K562 (cell line): ENCODE data around the gene NFS1. TPM values are rescaled to one million over a fixed set of nuclear protein-coding genes. Genes with fewer than 3 reads are reported as not detected.

Experiments
- AFF1 ChIP-seq, 2 experiments: fragments of 450-650 bp; IDR thresholded peaks; 2 replicates each; pipeline ENCODE4 v1.6.1; 2018; ENCODE audit warnings: mild to moderate bottlenecking in 2 of 2, low read depth in 1 of 2; ENCODE audit not compliant: partially characterized antibody in 2 of 2
- CSDE1 ChIP-seq, 2 experiments: fragments of 450-650 bp; IDR thresholded peaks; 2 replicates each; pipeline ENCODE4 v1.6.1; 2016; ENCODE audit warnings: mild to moderate bottlenecking in 1 of 2
- KDM1A ChIP-seq, 2 experiments: fragments of 450-650 bp; IDR thresholded peaks; 2 replicates each; pipeline ENCODE4 v1.6.1; 2016; ENCODE audit warnings: mild to moderate bottlenecking in 2 of 2
- MYBL2 ChIP-seq, 2 experiments: fragments of 450-650 bp in 1 of 2; sonication (generic) in 1 of 2; formaldehyde crosslinking in 1 of 2; IDR thresholded peaks; 2 replicates each; pipeline versions ENCODE4 v1.6.1 to v1.8.1; 2017 to 2022; ENCODE audit warnings: borderline replicate concordance in 1 of 2, inconsistent platforms in 1 of 2, low read depth in 1 of 2, mild to moderate bottlenecking in 1 of 2, missing genetic modification reagents in 1 of 2, moderate library complexity in 1 of 2
- THAP12 ChIP-seq: fragments of 250-450 bp; sonication (Bioruptor Pico); IDR thresholded peaks from 2 replicates; pipeline ENCODE4 v1.9.0; 2021; ENCODE audit warnings: mild to moderate bottlenecking, inconsistent platforms
- ZFP36 ChIP-seq: fragments of 150-350 bp; IDR thresholded peaks from 2 replicates; pipeline ENCODE4 v1.6.1; 2018; ENCODE audit warnings: low read length, low read depth; ENCODE audit not compliant: partially characterized antibody
- ZNF280A ChIP-seq: fragments of 450-650 bp; IDR thresholded peaks from 2 replicates; pipeline ENCODE4 v1.6.1; 2018; ENCODE audit warnings: mild to moderate bottlenecking, low read depth; ENCODE audit not compliant: partially characterized antibody
- ZNF830 ChIP-seq: fragments of 250-450 bp; sonication (Bioruptor Pico); IDR thresholded peaks from 2 replicates; pipeline ENCODE4 v1.5.0; 2021; ENCODE audit warnings: mild to moderate bottlenecking
- polyA plus RNA-seq, 8 experiments: library from polyadenylated mRNA; depleted of rRNA in 4 of 8; stranded (reverse) in 5 of 8; unstranded in 3 of 8; fragments of >200 nt; fragmentation: Nextera tagmentation in 2 of 8; fragmentation: Illumina TruSeq in 1 of 8; extraction: Ambion mirVana in 2 of 8; extraction: Trizol in 1 of 8; gene quantifications; 2 replicates each; pipeline versions ENCODE4 v1.2.1 to v1.2.3, GENCODE V29; 2011 to 2014; ENCODE audit warnings: inconsistent platforms in 1 of 8, missing spikeins in 1 of 8
- total RNA-seq, 7 experiments: library from RNA; depleted of rRNA in 6 of 7; stranded (reverse); fragments of >200 nt in 6 of 7; fragmentation: Illumina TruSeq in 2 of 7; extraction: Trizol in 2 of 7; gene quantifications; 2 replicates each; pipeline versions ENCODE4 v1.2.1 to v1.2.3, GENCODE V29; 2011 to 2021; ENCODE audit warnings: low replicate concordance in 1 of 7
- TF ChIP-seq, protein P1 (sequence below): fragments of 450-650 bp; formaldehyde crosslinking; IDR thresholded peaks from 2 replicates; pipeline ENCODE4 v1.4.0; 2022; ENCODE audit warnings: mild to moderate bottlenecking, moderate library complexity
- TF ChIP-seq, protein P2 (sequence below): fragments of 250-450 bp; sonication (Bioruptor Pico); IDR thresholded peaks from 2 replicates; pipeline ENCODE4 v1.5.0; 2021; ENCODE audit warnings: mild to moderate bottlenecking, moderate library complexity

NFS1 gene
- total and polyA plus RNA-seq, 9 of the 15 experiments (the other 6 are each of a cell fraction or from before 2014, with no cell fraction given): 11.5 to 84.8 (median 47.1) TPM

DNA sequence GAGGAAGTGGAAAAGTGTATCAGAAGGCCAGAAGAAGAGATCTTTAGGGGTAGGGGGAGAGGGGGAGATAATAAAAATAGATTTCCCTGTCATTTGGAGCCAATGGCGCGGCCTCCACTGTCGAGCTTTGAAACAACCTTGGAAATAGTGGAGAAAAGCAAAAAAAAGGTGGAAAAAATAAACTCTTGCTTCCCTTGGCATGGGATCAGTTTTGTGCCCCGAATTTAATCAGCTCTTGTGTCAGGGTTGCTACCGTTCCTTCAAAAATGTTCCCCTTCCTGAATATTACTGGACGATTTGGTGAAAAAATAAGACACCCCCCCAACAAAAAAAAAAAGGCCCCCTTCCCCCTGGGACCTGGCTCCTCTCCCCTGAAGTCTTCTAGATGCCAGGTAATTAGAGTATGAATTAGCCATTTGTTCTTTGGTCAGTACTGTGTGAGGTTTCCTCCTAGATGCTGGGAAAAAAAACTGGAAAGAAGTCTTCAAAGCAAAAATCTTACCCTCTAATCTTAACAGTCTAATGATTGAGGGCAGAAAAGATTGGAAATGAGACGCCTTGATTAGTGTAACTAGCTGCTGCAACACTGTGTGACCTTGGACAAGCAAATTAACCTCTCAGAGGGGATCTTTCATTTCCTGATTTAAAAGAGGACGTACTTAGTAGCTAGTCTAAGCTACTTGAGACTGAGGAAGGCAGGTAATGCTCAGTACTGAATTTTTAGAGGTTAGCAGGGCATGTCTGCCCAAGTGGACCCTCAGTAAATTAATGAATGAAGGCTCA, 43.8 kb upstream of the NFS1 start (continued):
- peak; percentile 72 to 79 for TF ChIP-seq AFF1 (IDR thresholded peaks at IDR 0.05; ENCODE audit: low read depth in 1 of 2, partially characterized antibody in 2 of 2)
- TF ChIP-seq ZNF280A: no peak
- TF ChIP-seq KDM1A (IDR thresholded peaks at IDR 0.05): peak; percentile 54 to 63; a peak in 3 of 4 replicates
- TF ChIP-seq, protein P1, sequence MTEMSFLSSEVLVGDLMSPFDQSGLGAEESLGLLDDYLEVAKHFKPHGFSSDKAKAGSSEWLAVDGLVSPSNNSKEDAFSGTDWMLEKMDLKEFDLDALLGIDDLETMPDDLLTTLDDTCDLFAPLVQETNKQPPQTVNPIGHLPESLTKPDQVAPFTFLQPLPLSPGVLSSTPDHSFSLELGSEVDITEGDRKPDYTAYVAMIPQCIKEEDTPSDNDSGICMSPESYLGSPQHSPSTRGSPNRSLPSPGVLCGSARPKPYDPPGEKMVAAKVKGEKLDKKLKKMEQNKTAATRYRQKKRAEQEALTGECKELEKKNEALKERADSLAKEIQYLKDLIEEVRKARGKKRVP (CRISPR knock-in tag): no peak
- TF ChIP-seq MYBL2 (IDR thresholded peaks at IDR 0.05; ENCODE audit: low read depth): no peak
- TF ChIP-seq MYBL2 (CRISPR knock-in tag; IDR thresholded peaks at IDR 0.05; ENCODE audit: borderline replicate concordance): no peak
- TF ChIP-seq, protein P2, sequence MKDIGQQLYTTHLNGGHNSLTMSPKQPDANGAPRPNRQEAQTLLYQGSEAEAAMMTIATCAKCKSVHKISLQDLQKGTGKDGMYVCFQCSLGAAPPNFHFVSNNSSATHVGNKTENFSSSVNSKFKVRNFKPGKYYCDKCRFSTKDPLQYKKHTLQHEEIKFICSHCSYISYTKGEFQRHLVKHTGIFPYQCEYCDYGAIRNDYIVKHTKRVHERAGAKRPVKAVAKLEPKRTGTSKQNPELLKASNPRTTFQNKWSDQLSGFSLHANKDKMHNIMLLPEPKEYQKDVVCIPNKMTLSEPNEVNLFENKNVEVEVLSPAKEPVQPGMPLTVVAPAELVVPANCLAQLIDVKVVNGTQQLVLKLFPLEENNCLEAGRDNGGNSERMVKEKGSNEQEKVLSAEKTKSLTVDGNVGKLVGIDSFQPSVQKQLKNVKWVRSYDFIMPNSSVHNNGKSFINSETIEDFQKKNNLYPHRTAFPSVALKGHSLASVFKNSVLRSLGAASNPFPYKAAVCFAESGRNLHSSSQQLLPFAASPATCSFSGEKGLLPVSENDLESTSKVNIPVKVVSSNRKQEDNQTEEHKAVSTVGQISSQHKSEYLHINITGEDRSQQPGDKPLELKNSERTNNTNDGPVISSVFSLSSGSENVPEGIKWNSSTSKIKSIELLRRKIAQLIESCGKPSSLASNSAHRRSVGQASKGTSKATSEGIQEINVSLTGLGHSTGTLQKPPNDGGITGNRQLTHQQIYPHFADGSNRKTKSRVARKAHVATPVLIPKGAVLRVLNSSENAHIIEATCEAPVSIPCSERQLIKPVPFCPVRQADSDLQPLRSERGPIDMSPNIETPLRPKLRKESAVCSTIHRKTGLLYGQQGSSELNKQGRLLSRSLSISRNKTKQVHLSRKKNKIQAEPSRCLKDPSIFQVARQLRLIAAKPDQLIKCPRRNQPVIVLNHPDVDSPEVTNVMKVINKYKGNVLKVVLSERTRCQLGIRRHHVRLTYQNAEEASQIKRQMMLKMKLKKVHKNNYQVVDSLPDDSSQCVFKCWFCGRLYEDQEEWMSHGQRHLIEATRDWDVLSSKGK (CRISPR knock-in tag): no peak
- TF ChIP-seq THAP12 (CRISPR knock-in tag): no peak
- peak; percentile 59 for TF ChIP-seq ZFP36
- 0 out of 2 replicates have a peak, but pooled peaks have one; percentile 52 for TF ChIP-seq ZNF830 (CRISPR knock-in tag)
- peak in 1 of 2 experiments; percentile 38; a peak in 1 of 4 replicates for TF ChIP-seq CSDE1 (IDR thresholded peaks at IDR 0.05)
